Neural progenitor cell (in vitro differentiated cells): ENCODE results near the gene DMRTA1. TPM values are rescaled to one million over a fixed set of nuclear protein-coding genes. Genes with fewer than 3 reads are reported as not detected.

Experiments
- DNase-seq: peaks from one replicate; pipeline ENCODE4 v3.0.0-alpha.2; 2016; ENCODE audit warnings: low spot score
- H2AFZ ChIP-seq: fragments of 200-600 bp; sonication (generic); replicated peaks from 2 replicates; pipeline ENCODE4 v1.6.1; 2016; ENCODE audit warnings: antibody characterized with exemption
- H3F3A ChIP-seq: fragments of 200-600 bp; sonication (generic); 2 replicates; pipeline ENCODE4 v1.6.1; 2016; ENCODE audit warnings: antibody characterized with exemption, low read depth
- H3K27ac ChIP-seq: fragments of 200-600 bp; sonication (generic); 2 replicates; pipeline ENCODE4 v1.5.1; 2016; ENCODE audit warnings: mild to moderate bottlenecking
- H3K27me3 ChIP-seq: fragments of 200-600 bp; sonication (generic); 2 replicates; pipeline ENCODE4 v1.6.1; 2016; ENCODE audit warnings: mild to moderate bottlenecking, moderate library complexity
- H3K36me3 ChIP-seq: fragments of 200-600 bp; sonication (generic); 2 replicates; pipeline ENCODE4 v1.5.1; 2016
- H3K4me1 ChIP-seq: fragments of 200-600 bp; sonication (generic); 2 replicates; pipeline ENCODE4 v1.6.1; 2016; ENCODE audit warnings: mixed run types
- H3K4me2 ChIP-seq: fragments of 200-600 bp; sonication (generic); 2 replicates; pipeline ENCODE4 v1.6.1; 2016
- H3K4me3 ChIP-seq: fragments of 200-600 bp; sonication (generic); 2 replicates; pipeline ENCODE4 v1.5.1; 2016
- H3K79me2 ChIP-seq: fragments of 200-600 bp; sonication (generic); 2 replicates; pipeline ENCODE4 v1.6.1; 2016; ENCODE audit warnings: low read depth
- H3K9ac ChIP-seq: fragments of 200-600 bp; sonication (generic); 2 replicates; pipeline ENCODE4 v1.6.1; 2016
- H3K9me3 ChIP-seq: fragments of 200-600 bp; sonication (generic); 2 replicates; pipeline ENCODE4 v1.5.1; 2016; ENCODE audit warnings: low read depth
- H4K20me1 ChIP-seq: fragments of 200-600 bp; sonication (generic); 2 replicates; pipeline ENCODE4 v1.6.1; 2016; ENCODE audit warnings: low read depth
- H3K27ac Mint-ChIP-seq: 3 replicates; pipeline ENCODE4 v1.8.0; 2021; ENCODE audit warnings: mixed read lengths
- H3K27me3 Mint-ChIP-seq: 2 replicates; pipeline ENCODE4 v1.8.0; 2022; ENCODE audit warnings: low read depth, mild to moderate bottlenecking, inconsistent platforms, moderate library complexity, mixed read lengths; ENCODE audit not compliant: insufficient read depth
- H3K36me3 Mint-ChIP-seq: 3 replicates; pipeline ENCODE4 v1.8.0; 2021; ENCODE audit warnings: mixed read lengths
- H3K4me1 Mint-ChIP-seq: 3 replicates; pipeline ENCODE4 v1.8.0; 2021; ENCODE audit warnings: mixed read lengths
- H3K4me3 Mint-ChIP-seq: 3 replicates; pipeline ENCODE4 v1.8.0; 2021; ENCODE audit warnings: mild to moderate bottlenecking, moderate library complexity, mixed read lengths
- H3K9me3 Mint-ChIP-seq: 3 replicates; pipeline ENCODE4 v1.8.0; 2020; ENCODE audit warnings: mixed read lengths
- CTCF ChIP-seq: fragments of 200-600 bp; sonication (generic); IDR thresholded peaks from 2 replicates; pipeline ENCODE4 v1.5.1; 2017; ENCODE audit warnings: antibody characterized with exemption, mild to moderate bottlenecking
- EZH2 ChIP-seq: fragments of 200-600 bp; sonication (generic); IDR thresholded peaks from 2 replicates; pipeline ENCODE4 v1.6.1; 2017; ENCODE audit warnings: antibody characterized with exemption, mild to moderate bottlenecking, moderate library complexity
- EZH2phosphoT487 ChIP-seq: fragments of 200-600 bp; sonication (generic); IDR thresholded peaks from 2 replicates; pipeline ENCODE4 v1.6.1; 2017; ENCODE audit warnings: antibody characterized with exemption
- total RNA-seq: library from RNA; depleted of rRNA; stranded (reverse); fragments of >200 nt; gene quantifications from 2 replicates; pipeline ENCODE4 v1.2.3, GENCODE V29; 2015; ENCODE audit warnings: low replicate concordance

The DMRTA1 gene
- total RNA-seq, 1 donor from 2014 or later, result 21.3 TPM

DNA sequence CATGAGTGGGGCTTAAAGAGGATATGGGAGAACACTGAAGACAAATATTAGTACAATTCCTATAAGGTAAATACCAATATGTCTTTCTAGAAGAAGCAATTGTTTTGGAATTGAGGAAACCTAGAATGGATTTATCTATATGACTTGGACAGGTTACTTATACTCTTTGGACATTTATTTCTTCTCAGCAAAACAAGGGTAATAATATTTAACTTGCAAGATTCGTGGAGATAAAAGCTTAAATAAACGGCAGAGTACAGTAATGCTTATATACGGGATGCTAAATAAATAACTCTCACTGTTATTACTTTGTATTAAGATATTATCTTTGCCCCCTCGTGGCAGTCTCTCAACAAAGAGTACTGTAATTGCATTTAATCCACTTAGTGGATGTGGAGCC, 8.6 kb downstream of the DMRTA1 start:
- H3K4me3 ChIP-seq, result no peak overlapping the region
- Mint-ChIP-seq H3K4me1 (peaks cover 3% of the 10 kb centered on the region), H3K36me3 (peaks cover 39% of the 10 kb centered on the region), H3K27ac (no peak overlapping the region), H3K4me3 (no peak overlapping the region), H3K9me3 (no peaks in the 10 kb centered on the region), H3K27me3 (no peaks in the 10 kb centered on the region)
- no peak for TF ChIP-seq EZH2
- TF ChIP-seq EZH2phosphoT487, result no peak
- TF ChIP-seq CTCF, result no peak
- peaks cover 15% of the 10 kb centered on the region for H3K79me2 ChIP-seq
- H3K9me3 ChIP-seq, result no peaks in the 10 kb centered on the region
- H3K27me3 ChIP-seq, result no peaks in the 10 kb centered on the region
- H3F3A ChIP-seq, result no peaks in the 10 kb centered on the region
- H3K27ac ChIP-seq, result no peak overlapping the region
- peaks cover 16% of the 10 kb centered on the region for H3K4me1 ChIP-seq
- no peak overlapping the region for H2AFZ ChIP-seq
- H3K4me2 ChIP-seq, result no peak overlapping the region
- no peak for DNase-seq
- peaks cover 6% of the 10 kb centered on the region for H3K36me3 ChIP-seq
- H3K9ac ChIP-seq, result no peak overlapping the region
- H4K20me1 ChIP-seq, result no peaks in the 10 kb centered on the region

GRCh38 chr9:22457448-22457847, 10.8 kb downstream of the DMRTA1 start:
- no peaks in the 10 kb centered on the region for H3K9me3 Mint-ChIP-seq
- peaks cover 5% of the 10 kb centered on the region for H3K79me2 ChIP-seq
- H3K4me1 ChIP-seq, result no peaks in the 10 kb centered on the region
- no peak overlapping the region for H3K27ac Mint-ChIP-seq
- H3K36me3 ChIP-seq, result peaks cover 6% of the 10 kb centered on the region
- H3K36me3 Mint-ChIP-seq, result peaks cover 33% of the 10 kb centered on the region
- H3K4me1 Mint-ChIP-seq, result peaks cover 2% of the 10 kb centered on the region
- H3K27me3 ChIP-seq, result no peaks in the 10 kb centered on the region
- no peaks in the 10 kb centered on the region for H4K20me1 ChIP-seq
- no peak overlapping the region for H2AFZ ChIP-seq
- TF ChIP-seq CTCF (peak; percentile 28), EZH2phosphoT487 (no peak), EZH2 (no peak)
- no peaks in the 10 kb centered on the region for H3K27me3 Mint-ChIP-seq
- no peak overlapping the region for H3K27ac ChIP-seq
- H3F3A ChIP-seq, result no peaks in the 10 kb centered on the region
- DNase-seq, result peak; percentile 11
- no peak overlapping the region for H3K4me3 ChIP-seq
- no peak overlapping the region for H3K9ac ChIP-seq
- H3K9me3 ChIP-seq, result no peaks in the 10 kb centered on the region
- H3K4me3 Mint-ChIP-seq, result no peak overlapping the region
- H3K4me2 ChIP-seq, result no peak overlapping the region

GRCh38 chr9:22463205-22463604, 16.6 kb downstream of the DMRTA1 start:
- H3K9ac ChIP-seq, result no peak overlapping the region
- TF ChIP-seq EZH2phosphoT487 (no peak), EZH2 (no peak), CTCF (no peak)
- H3K27me3 Mint-ChIP-seq, result no peaks in the 10 kb centered on the region
- no peak for DNase-seq
- H3K27me3 ChIP-seq, result no peaks in the 10 kb centered on the region
- H3K4me3 ChIP-seq, result no peak overlapping the region
- no peaks in the 10 kb centered on the region for H3K79me2 ChIP-seq
- no peak overlapping the region for H3K4me3 Mint-ChIP-seq
- peaks cover 2% of the 10 kb centered on the region for H3K36me3 Mint-ChIP-seq
- no peaks in the 10 kb centered on the region for H3F3A ChIP-seq
- no peak overlapping the region for H3K27ac ChIP-seq
- H4K20me1 ChIP-seq, result no peaks in the 10 kb centered on the region
- H3K4me2 ChIP-seq, result no peak overlapping the region
- H2AFZ ChIP-seq, result no peak overlapping the region
- H3K9me3 ChIP-seq, result no peaks in the 10 kb centered on the region
- H3K4me1 ChIP-seq, result no peaks in the 10 kb centered on the region
- no peaks in the 10 kb centered on the region for H3K4me1 Mint-ChIP-seq
- H3K9me3 Mint-ChIP-seq, result no peaks in the 10 kb centered on the region
- no peaks in the 10 kb centered on the region for H3K36me3 ChIP-seq
- H3K27ac Mint-ChIP-seq, result no peak overlapping the region
